Measurements from ENCODE around the gene SHC3. TPM values are rescaled to one million over a fixed set of nuclear protein-coding genes. Genes with fewer than 3 reads are reported as not detected.

SHC3 gene
- total RNA-seq, 1 experiment from 2014 or later, result 1.8 TPM

- H3K23me2 ChIP-seq (ENCODE audit: insufficient read length, low read depth, low read length, poor library complexity, severe bottlenecking), result no peaks in the 10 kb centered on the region
- no peak overlapping the region for H2BK20ac ChIP-seq (ENCODE audit: low read depth, low read length, poor library complexity, severe bottlenecking)
- Mint-ChIP-seq H3K9me3 (no peaks in the 10 kb centered on the region), H3K27ac (no peak overlapping the region), H3K4me1 (peaks cover 16 to 23% of the 10 kb centered on the region in 2 experiments), H3K36me3 (ENCODE audit: insufficient read depth in 1 of 3, low read depth in 3 of 3) (peaks cover 4 to 13% (median 8%) of the 10 kb centered on the region in 3 experiments; a peak in 4 of 7 replicates), H3K27me3 (ENCODE audit: low read depth) (no peaks in the 10 kb centered on the region; the same call in 1 of the 2 replicates), H3K4me3 (no peak overlapping the region)
- no peak overlapping the region for H3K14ac ChIP-seq (ENCODE audit: insufficient read depth, low read length)
- no peak overlapping the region for H3K9ac ChIP-seq (ENCODE audit: extremely low read depth, insufficient read length, low read length)
- H3T11ph ChIP-seq (ENCODE audit: low read length), result no peak overlapping the region
- WGBS (ENCODE audit: extremely low coverage, insufficient read length, low lambda C conversion rate), result no CpG with 5 or more reads among the region's 2 CpGs
- no peak overlapping the region for H2BK12ac ChIP-seq (ENCODE audit: insufficient read length, low read depth, low read length)
- no peaks in the 10 kb centered on the region for H3K4me1 ChIP-seq (ENCODE audit: insufficient read depth, low read length)
- no peaks in the 10 kb centered on the region for H4K20me1 ChIP-seq (ENCODE audit: control insufficient read depth, insufficient read depth, insufficient read length)
- no peak overlapping the region for H2AK5ac ChIP-seq (ENCODE audit: insufficient read length, low read length)
- H2BK120ac ChIP-seq (ENCODE audit: low read depth, low read length, poor library complexity, severe bottlenecking), result no peak overlapping the region
- H4K5ac ChIP-seq (ENCODE audit: insufficient read length, low read depth, low read length), result no peak overlapping the region
- H3K27ac ChIP-seq (ENCODE audit: insufficient read length, low read depth, low read length), result no peak overlapping the region
- H3K27me3 ChIP-seq (ENCODE audit: insufficient read depth, low read length), result no peaks in the 10 kb centered on the region
- TF ChIP-seq CTCF (conservative IDR thresholded peaks at IDR 0.05), result no peak
- no peak overlapping the region for H2AFZ ChIP-seq (ENCODE audit: low read length)
- no peaks in the 10 kb centered on the region for H3K79me1 ChIP-seq (ENCODE audit: insufficient read depth, low read depth, low read length, poor library complexity, severe bottlenecking)
- no peak overlapping the region for H2BK15ac ChIP-seq (ENCODE audit: low read depth, low read length)
- no peak overlapping the region for H4K8ac ChIP-seq (replicated peaks; ENCODE audit: insufficient read length, low read depth, low read length)
- H4K91ac ChIP-seq (ENCODE audit: insufficient read length, low read depth, low read length), result no peak overlapping the region
- H3K79me2 ChIP-seq (ENCODE audit: insufficient read depth, low read length), result no peaks in the 10 kb centered on the region
- DNase-seq, result no peak
- no peak overlapping the region for H3K4ac ChIP-seq (ENCODE audit: low read depth, low read length)
- no peak overlapping the region for H3K23ac ChIP-seq (ENCODE audit: insufficient read length, low read depth, low read length)
- H3K9me3 ChIP-seq (ENCODE audit: control insufficient read depth, low read depth, low read length), result no peaks in the 10 kb centered on the region
- H3K4me2 ChIP-seq (ENCODE audit: insufficient read depth, insufficient read length, low read length), result no peak overlapping the region
- H3K56ac ChIP-seq (ENCODE audit: insufficient read length, low read depth, low read length), result no peak overlapping the region
- H2BK5ac ChIP-seq (ENCODE audit: insufficient read length, low read length), result no peak overlapping the region
- H3K18ac ChIP-seq (ENCODE audit: insufficient read length, low read depth, low read length), result no peak overlapping the region
These were observed 172.4 kb downstream of the SHC3 start for GRCh38 chr9:89006267-89006666.

Measured in H9 (cell line).